T-helper 2 cell (primary cell): ENCODE measurements around the gene SAMD4B.
A peak's percentile ranks its signal among the peaks of the same experiment; 100 is the strongest.

ENCODE experiments used
- DNase-seq, 5 experiments: peaks; one replicate each; pipeline versions ENCODE4 v3.0.0 to v3.0.0-alpha.2; 2012 to 2022

Gene SAMD4B

GRCh38 chr19:39410017-39410830 is 68.0 kb downstream of the SAMD4B start:
- DNase-seq, result peak; percentile 33 to 84 (median 71)

GRCh38 chr19:39410831-39411080 is 68.5 kb downstream of the SAMD4B start:
- no peak for DNase-seq

- DNase-seq, result peak in 1 of 5 experiments; percentile 57
Observed at GRCh38 chr19:39411081-39411831, 69.0 kb downstream of the SAMD4B start.

- peak; percentile 68 to 92 (median 88) for DNase-seq
Observed at GRCh38 chr19:39411832-39412099, 69.5 kb downstream of the SAMD4B start.

GRCh38 chr19:39412100-39412866 is 70.1 kb downstream of the SAMD4B start, which contains the start of gene PLEKHG2:
Gene PLEKHG2 (plus strand): TSS chr19:39412669. CDS start chr19:39414087, 1,418 bp downstream.
- DNase-seq, result peak; percentile 88 to 99 (median 95)

- peak in 1 of 5 experiments; percentile 19 for DNase-seq
Observed at GRCh38 chr19:39412867-39413271, 70.6 kb downstream of the SAMD4B start.

GRCh38 chr19:39413272-39413910 is 71.2 kb downstream of the SAMD4B start:
- peak in 1 of 5 experiments; percentile 38 for DNase-seq

- DNase-seq, result peak in 1 of 5 experiments; percentile 23
Observed at GRCh38 chr19:39413911-39414608, 71.8 kb downstream of the SAMD4B start.

GRCh38 chr19:39415111-39416046 is 73.2 kb downstream of the SAMD4B start:
- no peak for DNase-seq

GRCh38 chr19:39416152-39417120 is 74.2 kb downstream of the SAMD4B start:
- DNase-seq, result no peak

GRCh38 chr19:39417463-39418181 is 75.4 kb downstream of the SAMD4B start:
- no peak for DNase-seq

GRCh38 chr19:39419003-39419402 is 76.8 kb downstream of the SAMD4B start:
- no peak for DNase-seq

- DNase-seq, result no peak
Observed at GRCh38 chr19:39420769-39421168, 78.5 kb downstream of the SAMD4B start.

- DNase-seq, result no peak
Observed at GRCh38 chr19:39422020-39422419, 79.8 kb downstream of the SAMD4B start.

- DNase-seq, result no peak
Observed at GRCh38 chr19:39423258-39424086, 81.3 kb downstream of the SAMD4B start.

- no peak for DNase-seq
Observed at GRCh38 chr19:39424934-39425333, 82.7 kb downstream of the SAMD4B start.

GRCh38 chr19:39425744-39426143 is 83.5 kb downstream of the SAMD4B start:
- DNase-seq, result no peak

- no peak for DNase-seq
Observed at GRCh38 chr19:39426170-39426569, 83.9 kb downstream of the SAMD4B start.
